Measurements from ENCODE around the gene GLIS1.

Gene GLIS1

DNA sequence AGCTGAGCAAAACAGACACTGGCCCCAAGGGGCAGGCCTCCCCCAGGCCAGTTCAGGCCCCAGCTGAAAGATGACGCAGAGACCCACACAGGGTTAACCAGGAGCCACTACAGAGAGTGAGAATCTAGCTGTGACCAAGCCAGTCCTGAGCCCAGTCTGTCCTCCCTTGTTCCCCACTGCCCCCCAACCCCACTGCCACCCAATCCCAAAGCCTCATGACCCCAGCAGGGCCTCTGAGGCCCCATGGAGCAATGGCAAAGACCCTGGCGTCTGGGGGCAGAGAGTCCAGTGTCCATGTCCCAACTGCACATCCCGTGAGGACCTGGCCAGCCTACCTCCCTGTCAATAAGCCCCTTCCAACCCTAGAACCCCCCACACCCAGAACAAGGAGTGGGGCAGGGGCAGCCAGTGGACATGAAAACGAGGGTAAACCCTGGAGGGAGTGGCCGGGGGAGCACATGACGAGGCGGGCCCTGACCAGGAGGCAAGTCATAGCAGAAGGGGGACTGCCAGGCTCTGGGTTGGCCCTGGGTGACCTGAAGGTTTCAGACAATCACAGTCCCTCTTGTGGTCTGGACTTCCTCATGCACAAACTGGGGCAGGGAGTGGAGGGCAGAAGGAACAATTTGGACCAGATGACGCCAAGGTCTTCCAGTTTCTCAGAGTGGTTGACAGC, 100.5 kb downstream of the GLIS1 start:
- DNase-seq (ENCODE audit: low read depth in 3 of 3, low spot score in 1 of 3) = no peak

DNA sequence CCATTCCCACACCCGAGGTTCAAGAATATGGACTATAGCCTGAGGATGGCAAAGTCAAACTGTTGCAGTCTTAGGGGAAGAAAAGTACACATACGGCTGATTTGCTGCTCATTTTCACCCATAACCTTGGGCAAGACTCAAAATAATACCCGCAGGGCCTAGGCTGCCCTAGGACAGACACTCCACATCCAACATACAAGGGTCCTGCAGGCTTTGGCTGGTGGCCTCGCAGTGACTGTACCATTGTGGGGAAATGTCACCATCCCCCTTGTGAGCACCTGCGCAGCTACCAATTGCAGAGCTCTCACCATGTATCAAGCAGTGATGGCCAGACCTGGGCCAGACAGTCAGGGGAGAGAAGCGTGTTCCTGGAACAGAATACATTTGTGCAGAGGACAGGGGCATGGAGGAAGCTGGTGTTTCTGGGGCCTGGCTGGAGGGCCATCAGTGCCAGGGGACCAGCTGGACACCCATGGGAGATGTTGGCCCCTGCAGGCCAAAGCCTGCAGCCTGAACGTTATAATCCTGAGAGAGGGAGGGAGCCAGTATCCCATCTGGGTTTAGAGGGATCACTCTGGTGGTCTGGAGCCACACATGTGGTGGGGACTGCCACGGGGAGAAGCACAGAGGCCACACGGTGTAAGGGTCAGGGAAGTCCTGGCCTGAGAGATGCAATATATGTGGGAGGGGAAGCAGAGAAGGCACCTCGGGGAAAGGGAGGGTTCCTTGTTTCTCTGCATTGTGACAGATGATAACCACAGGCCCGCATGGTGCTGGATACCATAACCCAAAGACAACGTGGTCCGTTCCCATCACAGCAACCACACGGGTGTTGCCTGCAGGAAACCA, 101.2 kb downstream of the GLIS1 start:
- no peak for DNase-seq (ENCODE audit: low read depth in 3 of 3, low spot score in 1 of 3)

DNA sequence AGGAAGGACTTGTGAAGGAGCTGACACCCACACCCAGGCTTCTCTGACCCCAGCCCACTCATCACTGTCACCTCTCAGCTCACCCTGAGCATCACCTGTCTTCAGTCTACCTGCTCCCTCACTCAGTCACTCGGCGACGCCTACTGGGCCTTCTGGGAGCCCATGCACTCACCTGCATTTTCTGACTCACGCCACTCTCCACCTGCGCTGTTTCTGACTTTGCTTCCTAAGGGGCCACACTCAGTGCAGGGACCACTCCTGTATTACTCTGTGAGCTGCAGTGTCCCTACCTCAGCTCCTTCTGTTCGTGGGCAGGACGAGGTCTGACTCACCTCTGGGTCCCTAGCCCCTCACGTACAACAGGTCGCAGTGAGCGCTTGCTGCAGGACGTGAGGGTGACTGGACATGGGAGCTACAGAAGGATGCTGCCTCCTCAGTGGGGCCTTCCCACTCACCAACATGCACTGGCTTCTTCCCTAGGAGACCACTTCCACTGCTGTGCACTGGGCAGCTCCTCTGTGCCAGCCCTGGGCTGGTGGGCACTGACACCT, 102.3 kb downstream of the GLIS1 start:
- DNase-seq (ENCODE audit: low read depth in 3 of 3, low spot score in 1 of 3) = no peak

DNA sequence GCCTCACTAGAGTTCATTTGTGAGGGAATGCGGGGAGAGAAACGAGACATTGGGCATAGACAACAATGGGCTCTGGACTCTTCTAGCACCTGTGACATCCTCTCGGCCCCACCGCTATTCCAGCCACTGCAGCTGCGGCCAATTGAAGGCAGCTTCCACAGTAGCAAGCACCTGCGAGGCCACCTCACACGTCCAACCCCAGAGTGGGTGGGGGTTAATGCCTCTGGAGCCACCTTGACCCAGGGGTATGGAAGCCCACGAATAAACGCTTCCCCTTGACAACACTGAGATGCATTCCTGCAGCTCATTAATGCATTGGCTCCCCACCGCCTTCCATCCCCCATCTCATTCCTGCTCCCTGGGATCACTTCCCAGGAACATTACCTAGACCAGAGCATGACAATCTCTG, 104.4 kb downstream of the GLIS1 start:
- DNase-seq (ENCODE audit: low read depth in 3 of 3, low spot score in 1 of 3) = no peak

DNA sequence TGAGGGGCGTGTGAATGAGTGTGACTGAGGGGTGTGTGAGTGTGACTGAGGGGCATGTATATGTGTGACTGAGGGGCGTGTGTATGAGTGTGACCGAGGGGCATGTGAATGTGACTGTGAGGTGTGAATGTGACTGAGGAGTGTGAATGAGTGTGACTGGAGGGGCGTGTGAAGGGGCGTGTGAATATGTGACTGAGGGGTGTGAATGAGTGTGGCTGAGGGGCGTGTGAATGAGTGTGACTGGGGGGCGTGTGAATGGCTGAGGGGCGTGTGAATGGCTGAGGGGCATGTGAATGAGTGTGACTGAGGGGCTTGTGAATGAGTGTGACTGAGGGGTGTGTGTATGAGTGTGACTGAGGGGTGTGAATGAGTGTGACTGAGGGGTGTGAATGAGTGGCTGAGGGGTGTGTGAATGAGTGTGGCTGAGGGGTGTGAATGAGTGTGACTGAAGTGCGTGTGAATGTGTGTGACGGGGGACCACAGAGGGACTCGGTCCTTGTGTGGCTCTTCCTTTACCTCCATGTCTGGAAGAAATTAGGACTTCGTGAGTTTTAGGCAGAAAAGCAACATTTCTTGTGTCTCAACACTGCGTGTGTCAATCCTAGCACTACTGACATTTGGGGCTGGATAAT, 105.8 kb downstream of the GLIS1 start:
- no peak for DNase-seq (ENCODE audit: low read depth in 3 of 3, low spot score in 1 of 3)

DNA sequence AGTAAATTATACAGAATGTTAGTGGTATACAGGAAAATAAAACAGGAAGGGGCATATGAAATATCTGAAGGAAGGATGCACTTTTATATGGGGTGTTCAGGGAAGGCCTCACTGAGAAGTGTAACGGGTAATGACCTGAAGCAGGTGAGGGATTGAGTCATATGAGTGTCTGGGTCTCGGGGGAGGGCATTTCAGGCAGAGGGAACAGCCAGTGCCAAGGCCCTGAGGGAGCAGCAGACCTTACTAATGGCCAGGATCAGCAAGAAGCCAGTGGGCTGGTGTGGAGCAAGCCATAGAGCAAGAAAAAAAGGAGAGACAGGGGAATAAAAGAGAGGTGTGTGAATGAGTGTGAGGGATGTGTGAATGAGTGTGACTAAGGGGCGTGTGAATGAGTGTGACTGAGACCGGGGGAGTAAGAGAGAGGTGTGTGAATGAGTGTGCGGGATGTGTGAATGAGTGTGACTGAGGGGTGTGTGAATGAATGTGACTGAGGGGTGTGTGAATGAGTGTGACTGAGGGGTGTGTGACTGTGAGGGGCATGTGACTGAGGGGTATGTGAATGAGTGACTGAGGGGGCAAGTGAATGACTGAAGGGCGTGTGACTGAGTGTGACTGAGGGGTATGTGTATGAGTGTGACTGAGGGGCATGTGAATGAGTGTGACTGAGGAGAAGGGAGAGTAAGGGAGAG, 107.2 kb downstream of the GLIS1 start:
- no peak for DNase-seq (ENCODE audit: low read depth in 3 of 3, low spot score in 1 of 3)

DNA sequence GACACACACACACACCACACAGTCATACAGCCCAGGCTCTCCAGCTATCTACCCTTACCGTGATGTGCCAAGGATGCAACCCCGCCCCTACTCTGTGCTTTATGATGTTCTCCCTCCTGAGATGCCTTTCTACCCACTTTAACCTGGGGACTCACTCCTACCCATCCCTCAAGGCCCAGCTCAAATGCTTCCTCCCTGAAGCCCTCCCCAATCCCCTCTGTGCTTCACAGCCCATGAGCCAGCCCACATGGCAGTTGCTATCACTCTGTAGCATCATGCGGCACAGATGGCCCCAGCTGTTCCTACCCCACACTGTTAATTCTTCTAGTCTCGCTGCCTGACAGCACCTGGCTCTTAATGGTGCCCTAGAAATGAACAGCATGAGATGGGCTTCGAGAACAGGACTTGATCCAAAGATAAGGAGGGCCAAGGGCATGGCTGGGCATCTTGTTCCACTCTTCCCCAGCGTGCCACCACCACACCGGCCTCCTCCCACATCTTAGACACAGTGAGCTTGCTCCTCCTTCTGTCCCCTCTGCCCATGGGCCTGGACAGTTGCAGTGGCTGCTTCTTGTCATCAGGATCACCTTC, 109.8 kb downstream of the GLIS1 start:
- no peak for DNase-seq (ENCODE audit: low read depth in 3 of 3, low spot score in 1 of 3)

DNA sequence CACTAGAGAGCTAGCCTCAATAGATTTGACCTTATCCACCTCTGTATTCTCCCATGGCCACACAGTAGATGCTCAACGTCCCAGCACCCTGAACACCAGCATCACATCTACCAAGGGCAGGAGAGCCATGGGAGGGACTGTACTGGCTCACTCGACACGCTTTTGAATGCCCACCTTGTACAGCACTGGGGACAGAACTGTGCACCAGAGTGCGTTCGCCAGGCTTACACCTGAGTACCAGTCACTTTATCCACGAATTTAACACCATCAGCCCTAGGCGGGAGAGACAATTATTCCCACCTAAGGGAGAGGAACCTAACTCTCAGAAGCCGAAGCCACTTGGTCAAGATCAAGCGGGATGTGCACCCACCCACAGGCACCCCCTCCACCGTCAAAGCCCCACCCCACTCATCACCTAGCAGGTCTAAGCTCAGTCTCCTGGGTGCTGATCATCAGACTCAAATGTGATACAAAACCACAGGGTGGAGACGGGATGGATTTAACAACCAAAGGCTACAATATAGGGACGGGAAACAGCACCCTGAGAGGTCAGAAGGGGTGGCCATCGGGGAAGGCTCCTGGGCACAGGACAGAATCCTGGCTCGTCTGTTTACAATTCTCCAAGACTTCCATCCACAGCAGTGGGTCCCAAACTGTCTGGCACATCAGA, 110.5 kb downstream of the GLIS1 start:
- DNase-seq (ENCODE audit: low read depth in 3 of 3, low spot score in 1 of 3) = no peak

DNA sequence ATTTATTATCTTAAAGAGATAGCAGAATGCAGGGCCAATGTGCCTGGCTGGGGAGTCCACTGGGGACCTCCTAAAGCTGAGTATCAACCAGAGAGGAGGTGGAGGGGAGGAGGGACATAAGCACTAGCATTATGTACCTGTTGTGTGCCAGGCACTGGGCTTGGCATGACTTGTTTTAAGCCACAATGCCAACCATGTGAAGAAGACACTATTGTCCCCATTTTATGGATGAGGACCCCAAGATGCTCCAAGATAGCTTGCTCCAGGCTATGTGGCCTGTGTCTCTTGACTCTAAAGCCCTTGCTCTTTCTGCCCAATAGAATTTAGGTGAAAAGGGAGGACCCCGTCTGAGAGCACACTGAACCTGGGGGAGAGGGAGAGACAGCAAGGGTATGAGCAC, 111.3 kb downstream of the GLIS1 start:
- DNase-seq (ENCODE audit: low read depth in 3 of 3, low spot score in 1 of 3) = no peak

DNA sequence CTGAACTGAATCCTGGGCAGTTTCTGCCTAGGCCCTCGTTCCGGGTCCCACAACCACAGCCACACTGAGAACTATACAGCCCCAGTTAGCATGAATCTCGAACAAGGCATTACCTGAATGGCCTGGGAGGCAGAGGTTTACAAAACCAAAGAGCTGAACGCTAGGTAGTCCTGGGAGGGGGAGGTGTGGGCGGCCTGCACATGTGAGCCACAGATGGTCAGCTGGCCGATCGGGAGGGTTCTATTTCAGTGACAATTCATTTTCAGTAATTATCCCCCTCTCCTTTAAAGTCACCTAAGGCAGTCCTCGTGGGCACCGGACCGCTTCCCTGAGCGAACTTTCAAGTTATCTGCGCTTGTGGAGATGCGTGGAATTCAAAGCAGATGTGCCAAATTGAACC, 111.9 kb downstream of the GLIS1 start:
- DNase-seq (ENCODE audit: low read depth in 3 of 3, low spot score in 1 of 3) = no peak

DNA sequence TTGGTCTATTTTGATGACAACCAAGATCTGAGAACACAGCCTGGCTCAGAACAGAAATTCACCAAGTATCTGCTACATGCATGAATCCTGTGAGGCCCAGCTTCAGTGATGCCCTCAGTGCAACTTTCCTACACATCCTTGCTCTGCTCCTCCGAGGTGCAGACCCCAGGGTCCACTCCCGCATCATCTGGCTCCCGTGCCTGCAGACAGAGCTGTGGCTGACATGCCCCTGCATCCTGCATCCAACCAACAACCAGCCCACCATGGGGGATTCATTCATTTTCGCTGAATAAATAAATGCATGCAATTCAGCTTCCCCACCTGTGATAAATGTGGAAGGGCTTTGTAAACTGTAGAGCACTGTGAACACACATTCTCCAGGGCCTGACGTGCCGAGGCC, 112.3 kb downstream of the GLIS1 start:
- no peak for DNase-seq (ENCODE audit: low read depth in 3 of 3, low spot score in 1 of 3)

DNA sequence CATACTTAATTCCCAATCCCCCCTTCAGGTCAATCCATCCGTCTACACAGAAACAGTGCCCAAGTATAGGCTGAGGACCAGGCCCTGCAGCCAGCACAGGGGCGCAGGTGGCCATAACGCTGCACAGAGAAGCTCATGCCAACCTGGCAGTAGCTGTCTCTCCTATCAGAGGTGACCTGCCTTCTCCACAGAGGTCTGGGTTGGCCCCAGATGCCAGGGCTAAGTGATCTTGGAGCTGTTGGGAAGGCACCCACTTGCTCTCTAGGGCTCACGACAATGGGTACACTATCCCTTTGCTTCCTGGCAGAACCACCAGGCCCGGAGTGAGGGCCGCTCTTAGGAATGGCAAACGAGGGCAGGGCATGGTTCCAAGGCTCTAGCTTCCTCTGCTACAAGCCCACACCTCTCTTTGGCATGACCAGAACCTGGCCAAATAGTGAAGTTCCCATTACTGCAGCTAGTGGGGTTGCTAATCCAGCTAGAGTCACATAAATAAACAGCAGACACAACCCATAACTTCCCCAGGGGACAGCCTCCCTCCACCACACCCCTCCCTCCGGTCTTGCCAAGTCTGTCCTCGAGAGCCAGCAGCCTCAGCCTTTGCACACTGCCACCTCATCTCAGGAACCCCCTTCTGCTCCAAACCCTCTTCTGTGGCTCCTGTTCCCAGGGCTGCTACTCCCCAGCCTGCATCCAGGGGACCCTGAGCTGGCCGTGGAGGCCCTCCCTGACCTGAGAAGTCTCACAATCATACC, 113.0 kb downstream of the GLIS1 start:
- DNase-seq (ENCODE audit: low read depth in 3 of 3, low spot score in 1 of 3) = no peak

DNA sequence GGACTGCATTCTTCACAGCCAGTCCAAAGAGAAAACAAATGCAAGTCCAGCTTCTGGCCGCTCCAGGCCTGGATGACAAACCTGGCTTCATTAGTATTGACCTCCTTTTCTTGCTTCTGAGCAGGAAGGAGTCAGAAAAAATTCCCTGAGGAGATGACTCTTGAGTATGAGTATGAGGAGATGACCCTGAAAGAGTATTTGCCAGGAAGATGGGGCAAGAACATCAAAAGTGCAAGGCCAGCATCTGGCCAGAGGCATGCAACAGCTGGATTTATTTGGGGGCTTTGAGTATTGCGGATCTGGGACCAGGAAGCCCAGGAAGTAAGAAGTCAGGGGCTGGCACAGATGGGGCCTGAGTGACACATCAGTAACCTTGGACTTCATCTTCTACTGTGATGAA, 113.9 kb downstream of the GLIS1 start:
- DNase-seq (ENCODE audit: low read depth in 3 of 3, low spot score in 1 of 3) = no peak

DNA sequence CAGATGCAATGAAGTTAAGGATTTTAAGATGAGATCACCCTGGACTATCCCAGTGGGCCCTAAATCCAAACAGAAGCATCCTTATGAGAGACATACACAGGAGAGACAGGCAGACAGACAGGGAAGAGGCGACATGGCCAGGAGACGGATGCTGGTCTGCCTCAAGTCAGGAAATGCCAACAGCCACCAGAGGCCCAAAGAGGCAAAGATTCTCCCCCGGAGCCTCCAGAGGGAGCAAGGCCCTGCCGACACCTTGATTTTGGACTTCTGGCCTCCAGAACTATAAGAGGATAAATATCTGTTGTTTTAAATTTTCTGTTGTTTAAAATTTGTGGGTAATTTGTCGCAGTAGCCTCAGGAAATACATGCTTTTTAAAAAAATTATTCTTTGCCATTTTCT, 116.4 kb downstream of the GLIS1 start:
- no peak for DNase-seq (ENCODE audit: low read depth in 3 of 3, low spot score in 1 of 3)

DNA sequence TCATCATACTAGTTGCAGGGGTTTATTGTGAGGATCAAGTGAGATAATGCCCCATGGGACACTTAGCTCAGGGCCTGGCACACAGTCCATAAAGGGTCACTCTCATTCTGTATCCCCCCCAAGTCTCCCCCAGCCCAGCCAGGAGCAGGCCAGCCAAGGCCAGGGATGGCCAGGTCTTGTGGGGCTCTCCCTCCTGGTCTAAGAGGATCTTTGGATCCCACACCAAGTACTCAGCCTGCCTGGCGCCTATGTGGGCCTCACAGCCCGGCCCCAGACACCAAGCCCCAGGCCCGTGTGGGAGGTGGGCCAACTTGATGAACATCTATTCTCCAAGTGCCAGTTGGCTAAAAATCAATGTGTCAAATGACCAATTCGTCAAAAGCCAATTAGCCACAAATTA, 117.8 kb downstream of the GLIS1 start:
- no peak for DNase-seq (ENCODE audit: low read depth in 3 of 3, low spot score in 1 of 3)

DNA sequence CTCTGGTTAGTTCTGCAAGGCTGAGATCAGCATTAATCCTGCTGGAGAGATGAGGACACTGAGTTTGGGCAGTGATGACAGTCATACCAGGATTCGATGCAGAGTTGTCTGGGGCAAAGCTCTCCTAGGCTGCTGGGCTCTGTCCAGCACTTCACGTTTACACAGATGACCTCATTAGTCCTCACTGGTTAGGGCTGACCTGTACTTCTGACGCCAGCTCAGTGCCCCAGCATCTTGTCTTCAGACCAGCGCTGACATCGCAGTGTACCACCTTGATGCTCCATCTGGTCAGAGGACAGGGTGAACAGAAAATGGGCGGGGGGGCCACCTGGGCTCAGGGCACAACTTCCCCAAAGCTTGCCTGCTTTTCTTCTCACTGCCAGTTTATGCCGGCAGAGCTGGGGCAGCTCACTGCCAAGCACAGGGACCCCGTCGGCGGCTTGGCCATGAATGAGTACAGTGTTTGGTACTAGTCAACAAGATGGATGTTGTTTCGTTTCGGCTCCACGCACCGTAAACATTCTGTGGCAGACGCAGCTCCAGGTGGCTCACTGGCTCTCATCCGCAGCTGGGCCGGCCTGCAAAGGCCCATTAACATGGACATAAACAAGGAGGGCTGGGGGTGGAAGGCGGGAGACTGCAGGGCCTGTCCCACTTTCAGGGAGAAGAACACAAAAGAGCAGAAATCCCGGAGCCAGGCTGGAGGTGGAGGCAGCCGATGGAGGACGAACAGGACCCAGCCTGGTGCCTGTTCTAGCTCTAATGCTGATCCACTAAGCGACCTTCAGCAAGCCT, 118.7 kb downstream of the GLIS1 start:
- no peak for DNase-seq (ENCODE audit: low read depth in 3 of 3, low spot score in 1 of 3)

DNA sequence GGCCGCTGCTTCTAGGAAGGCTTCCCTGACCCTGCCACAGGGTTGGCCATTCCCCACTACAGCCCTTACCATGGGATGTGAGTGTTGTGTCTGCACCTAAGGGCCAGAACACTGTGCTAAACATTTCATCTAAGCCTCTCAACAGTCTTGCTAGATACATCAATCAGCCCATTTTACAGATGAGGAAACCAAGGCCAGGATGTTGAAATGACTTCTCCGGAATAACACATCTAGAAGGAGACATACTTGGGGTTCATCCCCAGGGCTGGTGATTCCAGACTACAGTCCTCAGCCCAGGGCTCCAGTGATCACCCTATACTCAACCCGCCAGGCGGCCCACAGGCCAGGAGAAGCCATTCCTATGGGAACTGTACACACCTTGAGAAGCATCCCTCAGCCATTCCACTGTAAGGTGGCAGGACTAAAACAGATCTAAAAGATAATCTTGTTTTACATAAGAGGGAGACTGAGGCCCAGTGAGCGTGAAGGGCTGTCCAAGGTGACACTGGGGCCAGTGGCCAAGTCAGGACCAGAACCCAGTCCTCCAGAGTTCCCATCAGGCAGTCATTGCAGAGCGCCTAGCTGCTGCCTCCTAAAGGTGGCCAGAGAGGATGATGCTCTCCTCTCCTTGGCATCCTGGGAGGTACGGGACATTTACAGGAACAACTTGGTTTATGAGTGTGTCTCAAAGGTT, 119.5 kb downstream of the GLIS1 start:
- DNase-seq (ENCODE audit: low read depth in 3 of 3, low spot score in 1 of 3) = no peak
